GM18507 (cell line): ENCODE data around the gene SRPK2.
"Not testable (repeated sequence)": the region's sequence is repeated elsewhere in the genome, so short reads cannot be mapped to it uniquely, and the experiment has no call there.

ENCODE experiments used
- DNase-seq: peaks from one replicate; pipeline ENCODE4 v3.0.0; 2011; ENCODE audit warnings: low read depth; ENCODE audit not compliant: insufficient read length; ENCODE audit errors: extremely low spot score
- FAIRE-seq: peaks from 2 replicates; lab custom pipeline; 2011; peaks lifted over from hg19 to GRCh38; lab: Jason Lieb, UNC

SRPK2 gene

DNA sequence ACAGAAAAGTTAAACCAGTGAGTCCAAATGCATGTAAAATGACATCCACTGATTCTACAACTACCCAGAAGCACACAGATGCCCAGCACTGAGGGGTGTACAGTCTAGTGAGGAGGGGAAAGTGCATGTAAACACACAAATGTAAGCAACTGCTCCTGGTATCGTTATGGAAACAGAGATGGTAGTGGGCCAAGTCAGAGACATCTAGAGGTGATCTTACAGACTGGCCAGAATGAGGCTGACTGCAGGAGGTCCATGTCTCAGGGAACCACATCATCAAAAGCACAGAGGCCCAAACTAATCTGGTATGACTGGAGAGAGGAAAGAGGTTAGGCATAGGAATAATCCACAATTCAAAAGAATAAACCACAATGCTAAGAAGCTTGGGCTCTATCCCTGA lies 176.5 kb downstream of the SRPK2 start:
- FAIRE-seq (peak; percentile 5), DNase-seq (no peak)

DNA sequence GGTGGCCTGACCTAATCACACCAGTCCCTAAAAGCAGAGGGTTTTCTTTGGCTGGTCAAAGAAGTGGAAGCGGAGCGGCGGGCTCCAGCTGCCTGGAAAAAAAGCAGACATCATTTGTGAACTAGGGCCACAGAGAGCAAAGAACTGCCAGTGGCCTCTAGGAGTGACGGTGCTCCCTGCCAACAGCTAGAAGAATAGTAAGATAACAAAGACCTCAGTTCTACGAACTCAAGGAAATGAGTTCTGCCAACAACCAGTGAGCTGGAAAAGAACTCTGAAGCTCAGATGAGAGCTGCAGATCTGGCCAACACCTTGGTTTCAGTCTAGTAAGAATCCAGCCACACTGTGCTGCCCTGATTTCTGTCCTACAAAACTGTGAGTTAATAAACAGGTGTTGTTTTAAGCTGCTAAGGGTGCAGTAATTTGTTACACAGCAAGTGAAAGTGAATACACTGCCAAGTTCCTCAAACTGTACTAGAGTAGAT lies 178.0 kb downstream of the SRPK2 start:
- DNase-seq (peak; percentile 18), FAIRE-seq (peak; percentile 93)

DNA sequence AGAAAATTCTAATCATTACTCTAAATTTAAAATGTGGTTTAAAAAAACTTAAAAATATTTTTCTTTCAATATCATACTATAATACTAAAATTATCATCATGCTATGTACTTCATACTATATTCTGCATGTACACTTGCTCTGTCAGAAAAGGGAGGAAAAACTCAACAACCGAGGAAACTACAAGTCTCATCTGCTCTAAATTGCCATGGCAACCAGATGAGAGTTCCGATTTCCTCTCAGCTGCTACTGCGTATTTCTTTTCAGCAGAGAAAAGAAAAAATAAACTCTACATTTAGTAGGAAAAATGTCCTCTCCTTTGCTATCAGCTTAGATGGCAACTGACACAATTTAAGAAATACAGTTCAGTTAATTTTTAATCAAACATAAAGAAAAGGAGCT lies 178.9 kb downstream of the SRPK2 start:
- DNase-seq: no peak
- no peak for FAIRE-seq

GRCh38 chr7:105209433-105209832 lies 179.3 kb downstream of the SRPK2 start:
- FAIRE-seq: no peak

GRCh38 chr7:105206985-105207384 lies 181.7 kb downstream of the SRPK2 start:
- FAIRE-seq (peak; percentile 70), DNase-seq (no peak)

More at GRCh38 chr7:105209433-105209832, 179.3 kb downstream of the SRPK2 start:
- no peak for DNase-seq

DNA sequence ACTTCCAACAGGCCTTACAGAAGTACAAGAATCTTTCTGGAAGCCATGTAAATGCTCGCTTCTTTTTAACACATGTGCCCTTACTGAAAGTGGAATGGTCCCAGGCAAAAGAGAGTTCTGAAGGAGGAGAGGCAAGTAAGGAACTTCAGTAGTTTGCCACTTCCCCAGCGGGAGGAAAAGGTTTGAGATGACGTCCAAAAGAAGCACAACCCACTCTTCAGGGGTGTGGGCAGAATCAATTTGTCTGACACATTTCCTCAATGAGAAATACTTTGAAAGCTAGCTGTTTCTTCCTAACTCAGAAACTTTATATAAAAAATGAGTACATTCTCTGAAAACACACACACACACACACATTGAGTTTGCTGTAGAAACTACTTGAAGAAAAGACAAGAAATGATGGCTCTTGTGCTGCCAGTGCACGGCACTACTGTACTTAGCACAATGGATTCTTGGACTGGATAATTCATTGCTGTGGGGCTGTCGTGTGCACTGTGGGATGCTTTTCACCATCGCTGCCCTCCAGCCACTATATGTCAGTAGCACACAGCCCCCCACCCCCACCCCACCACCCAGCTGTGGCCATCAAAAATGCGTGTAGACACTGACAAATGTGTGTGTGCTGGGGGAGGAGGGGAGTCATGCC lies 183.0 kb downstream of the SRPK2 start:
- no peak for FAIRE-seq
- DNase-seq: no peak

GRCh38 chr7:105204953-105205352 lies 183.8 kb downstream of the SRPK2 start:
- DNase-seq: no peak
- no peak for FAIRE-seq

DNA sequence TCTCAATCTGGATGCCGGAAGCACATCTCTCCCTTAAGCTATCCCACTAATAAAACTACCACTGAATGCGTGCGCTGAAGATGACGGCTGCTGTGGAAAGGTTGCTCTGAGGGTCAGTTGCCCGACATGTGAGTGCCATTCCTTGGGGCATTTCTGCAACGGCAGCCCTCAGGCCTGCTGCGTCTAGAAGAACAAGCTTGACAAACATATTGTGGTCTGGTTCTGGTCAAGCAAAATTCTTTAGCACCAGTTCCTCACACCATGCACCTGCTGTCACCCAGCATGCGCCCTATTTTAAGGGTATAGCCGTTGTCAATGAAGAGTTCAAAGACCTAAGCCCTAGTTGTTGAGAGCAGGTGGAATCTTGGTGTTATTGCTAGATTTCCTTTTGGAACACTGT lies 184.2 kb downstream of the SRPK2 start:
- no peak for FAIRE-seq
- no peak for DNase-seq

GRCh38 chr7:105202616-105203015 lies 186.1 kb downstream of the SRPK2 start:
- FAIRE-seq (no peak), DNase-seq (no peak)

- DNase-seq (no peak), FAIRE-seq (no peak)
These were observed 189.3 kb downstream of the SRPK2 start for GRCh38 chr7:105199386-105199785.

DNA sequence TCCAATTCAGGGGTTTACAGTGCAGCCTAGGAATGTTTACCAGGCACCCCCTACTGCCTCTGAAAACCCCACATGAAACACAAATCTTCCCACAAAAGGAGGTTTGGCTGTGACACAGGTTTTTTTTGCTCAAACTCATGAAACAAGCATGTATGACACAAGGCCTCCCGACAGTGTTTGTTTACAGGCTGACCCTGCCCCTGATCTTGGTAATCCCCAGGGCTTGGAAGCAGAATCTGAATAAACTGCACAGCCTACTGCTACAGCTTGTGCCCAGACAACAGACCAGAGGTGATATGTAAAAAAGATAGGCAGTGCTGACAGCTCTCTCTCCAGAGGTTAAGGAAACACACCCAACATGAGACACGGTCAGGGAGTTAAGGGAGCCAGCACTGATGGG lies 190.5 kb downstream of the SRPK2 start:
- no peak for DNase-seq
- FAIRE-seq: no peak

- FAIRE-seq (no peak), DNase-seq (no peak)
These were observed 192.2 kb downstream of the SRPK2 start for GRCh38 chr7:105196473-105196872.

- no peak for FAIRE-seq
- DNase-seq: no peak
These were observed 192.8 kb downstream of the SRPK2 start for GRCh38 chr7:105195891-105196290.

DNA sequence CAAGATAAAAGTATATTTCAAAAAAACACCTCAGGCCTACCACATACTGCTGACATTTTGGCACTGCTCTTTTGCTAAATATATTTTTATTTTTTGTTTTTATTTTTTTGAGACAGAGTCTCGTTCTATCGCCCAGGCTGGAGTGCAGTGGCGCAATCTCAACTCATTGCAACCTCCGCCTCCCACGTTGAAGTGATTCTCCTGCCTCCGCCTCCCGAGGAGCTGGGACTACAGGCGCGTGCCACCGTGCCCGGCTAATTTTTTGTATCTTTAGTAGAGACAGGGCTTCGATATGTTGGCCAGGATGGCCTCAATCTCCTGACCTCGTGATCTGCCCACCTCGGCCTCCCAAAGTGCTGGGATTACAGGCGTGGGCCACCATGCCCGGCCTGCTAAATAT lies 193.8 kb downstream of the SRPK2 start:
- not testable (repeated sequence) for DNase-seq, FAIRE-seq

- no peak for DNase-seq
- FAIRE-seq: no peak
These were observed 197.4 kb downstream of the SRPK2 start for GRCh38 chr7:105191331-105191730.

- FAIRE-seq (no peak), DNase-seq (no peak)
These were observed 198.7 kb downstream of the SRPK2 start for GRCh38 chr7:105189859-105190492.

- FAIRE-seq: no peak
- DNase-seq: no peak
These were observed 200.5 kb downstream of the SRPK2 start for GRCh38 chr7:105188201-105188600.

GRCh38 chr7:105187302-105188169 lies 201.2 kb downstream of the SRPK2 start:
- FAIRE-seq: peak; percentile 36

DNA sequence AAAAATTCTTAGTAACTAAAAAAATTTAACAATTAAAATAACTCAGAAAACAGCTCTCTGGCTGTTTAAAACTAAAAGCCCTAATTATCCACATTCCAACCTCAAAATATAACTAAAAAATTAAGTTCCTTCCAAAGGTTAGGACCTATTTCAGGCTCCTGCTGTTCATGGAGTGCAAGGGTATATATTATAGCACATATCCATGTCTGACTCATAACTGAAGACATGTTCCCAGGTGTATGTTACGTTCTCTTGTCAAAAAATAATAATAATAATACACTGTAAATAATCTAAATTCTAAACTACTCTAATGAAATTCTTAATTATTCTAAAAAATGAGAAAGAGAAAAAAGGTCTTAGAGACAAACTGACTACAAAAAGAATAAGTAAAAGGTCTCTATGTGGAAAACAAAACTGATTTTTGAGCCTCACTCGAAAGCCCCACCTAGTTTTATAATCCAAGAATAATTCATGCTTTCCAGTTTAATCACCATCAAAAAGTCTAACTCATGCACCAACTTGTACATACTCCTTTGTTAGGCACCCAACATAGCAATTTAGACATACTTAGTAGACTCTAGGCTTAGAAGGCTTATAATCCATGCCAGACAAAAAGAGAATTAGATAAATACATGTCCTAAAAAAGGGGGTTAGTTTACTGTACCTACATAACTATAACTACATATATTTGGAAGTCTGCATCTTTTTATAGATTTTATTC lies 203.3 kb downstream of the SRPK2 start:
- DNase-seq (no peak), FAIRE-seq (no peak)

More at GRCh38 chr7:105187302-105188169, 201.2 kb downstream of the SRPK2 start:
- DNase-seq: peak; percentile 11

DNA sequence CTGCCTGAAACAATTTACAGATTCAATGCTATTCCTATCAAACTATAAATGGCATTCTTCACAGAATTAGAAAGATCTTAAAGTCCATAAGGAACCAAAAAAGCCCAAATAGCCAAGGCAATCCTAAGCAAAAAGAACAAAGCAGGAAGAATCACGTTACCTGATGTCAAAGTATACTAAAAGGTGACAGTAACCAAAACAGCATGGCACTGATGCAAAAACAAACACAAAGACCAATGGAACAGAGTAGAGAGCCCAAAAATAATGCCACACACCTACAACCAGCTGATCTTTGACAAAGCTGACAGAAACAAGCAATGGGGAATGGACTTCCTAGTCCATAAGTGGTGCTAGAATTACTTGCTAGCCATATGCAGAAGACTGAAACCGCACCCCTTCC lies 208.7 kb downstream of the SRPK2 start:
- no peak for DNase-seq
- FAIRE-seq: no peak
